Right ventricle myocardium inferior (tissue), 1 donor: ENCODE measurements around the gene VARS1. TPM values are rescaled to one million over a fixed set of nuclear protein-coding genes. Genes with fewer than 3 reads are reported as not detected.
A peak's percentile ranks its signal among the peaks of the same experiment; 100 is the strongest.
"Not testable (repeated sequence)": the region's sequence is repeated elsewhere in the genome, so short reads cannot be mapped to it uniquely, and the experiment has no call there.

Experiments
- ATAC-seq: fragments of 200-7000 bp; cut with Tn5 transposase; one replicate; pipeline ENCODE4 v1.9.1; 2020; ENCODE audit warnings: mild to moderate bottlenecking, moderate library complexity
- DNase-seq: peaks from one replicate; pipeline ENCODE4 v3.0.0; 2021; ENCODE audit errors: missing footprints
- intact Hi-C: fragments of 100-400 bp; cut with DNase I; formaldehyde crosslinking; loops from one replicate; pipeline ENCODE4 v1.11.0; 2022
- total RNA-seq: library from RNA; stranded (reverse); fragmentation: NEBNext Ultra II Directional; extraction: Animal tissue kit (Norgen Biotek cat#: 25700); gene quantifications from one replicate; pipeline ENCODE4 v1.2.1, GENCODE V29; 2021
- donor health status: DM: no; HTN: yes; CAD: no; lungs with severe emphysema.

Gene VARS1
- total RNA-seq, 1 donor from 2014 or later, result 29.7 TPM

DNA sequence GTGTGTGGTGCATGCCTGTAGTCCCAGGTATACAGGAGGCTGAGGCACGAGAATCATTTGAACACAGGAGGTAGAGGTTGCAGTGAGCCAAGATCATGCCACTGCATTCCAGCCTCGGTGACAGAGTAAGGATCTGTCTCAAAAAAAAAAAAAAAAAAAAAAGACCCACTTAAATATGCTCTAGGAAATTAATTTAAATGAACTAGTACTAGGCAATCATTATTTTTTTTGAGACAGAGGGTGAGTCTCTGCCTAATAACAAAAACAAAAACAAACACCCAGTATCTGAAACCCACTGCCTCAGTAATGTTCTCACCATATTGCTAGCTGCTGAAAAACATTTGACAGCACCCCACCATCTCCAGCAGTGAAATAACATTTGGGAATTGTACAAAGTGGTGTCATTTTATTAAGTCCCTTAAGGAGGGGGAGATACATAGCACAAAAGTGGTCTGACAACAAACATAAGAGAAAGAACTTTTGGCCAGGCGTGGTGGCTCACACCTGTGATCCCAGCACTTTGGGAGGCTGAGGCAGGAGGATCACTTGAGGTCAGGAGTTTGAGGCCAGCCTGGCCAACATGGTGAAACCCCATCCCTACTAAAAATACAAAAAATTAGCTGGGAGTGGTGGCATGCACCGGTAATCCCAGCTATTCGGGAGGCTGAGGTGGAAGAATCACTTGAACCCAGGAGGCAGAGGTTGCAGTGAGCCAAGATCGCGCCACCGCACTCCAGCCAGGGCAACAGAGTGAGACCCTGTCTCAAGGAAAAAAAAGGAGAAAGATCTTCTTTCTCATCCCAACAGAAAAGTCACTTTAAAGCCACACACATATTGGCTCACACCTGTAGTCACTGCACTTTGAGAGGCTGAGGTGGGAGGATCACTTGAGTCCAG, 5.7 kb upstream of the VARS1 start:
- intact Hi-C loops, ATAC-seq, DNase-seq: not testable (repeated sequence)

DNA sequence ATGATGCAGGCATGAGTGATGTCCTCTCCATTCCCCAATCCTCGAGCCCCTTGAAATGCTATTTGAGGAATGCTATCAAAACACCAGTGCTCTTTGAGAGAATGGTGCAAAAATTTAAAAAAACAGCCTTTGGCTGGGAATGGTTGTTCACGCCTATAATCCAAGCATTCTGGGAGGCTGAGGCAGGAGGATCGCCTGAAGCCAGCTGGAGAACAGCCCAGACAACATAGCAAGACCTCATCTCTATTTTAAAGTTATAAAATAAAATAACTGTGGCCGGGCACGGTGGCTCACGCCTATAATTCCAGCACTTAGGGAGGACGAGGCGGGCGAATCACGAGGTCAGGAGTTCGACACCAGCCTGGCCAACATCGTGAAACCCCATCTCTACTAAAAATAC, 4.2 kb upstream of the VARS1 start:
- no peak for ATAC-seq
- intact Hi-C loops, result no loop called here
- DNase-seq, result peak; percentile 27

DNA sequence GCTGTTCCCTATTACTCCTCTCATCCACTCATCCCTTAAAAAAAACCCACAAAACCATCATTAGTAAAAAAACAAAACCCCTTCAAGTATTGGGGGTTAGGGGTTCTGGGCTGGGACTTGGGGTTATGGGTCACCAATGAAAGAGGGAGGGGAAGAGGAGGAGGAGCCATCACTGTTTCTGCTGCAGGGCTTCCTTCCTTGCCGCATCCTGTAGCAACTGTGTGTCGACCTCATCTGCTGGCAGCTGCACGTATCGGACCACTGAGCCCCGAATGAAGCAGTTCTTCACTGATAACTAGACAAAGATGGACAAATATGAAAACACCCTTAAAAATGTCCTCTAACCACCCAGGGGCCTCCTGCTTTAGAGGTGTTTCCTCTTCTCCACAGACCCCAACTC, 2.0 kb upstream of the VARS1 start:
- DNase-seq, result no peak
- intact Hi-C loops, result no loop called here
- no peak for ATAC-seq

DNA sequence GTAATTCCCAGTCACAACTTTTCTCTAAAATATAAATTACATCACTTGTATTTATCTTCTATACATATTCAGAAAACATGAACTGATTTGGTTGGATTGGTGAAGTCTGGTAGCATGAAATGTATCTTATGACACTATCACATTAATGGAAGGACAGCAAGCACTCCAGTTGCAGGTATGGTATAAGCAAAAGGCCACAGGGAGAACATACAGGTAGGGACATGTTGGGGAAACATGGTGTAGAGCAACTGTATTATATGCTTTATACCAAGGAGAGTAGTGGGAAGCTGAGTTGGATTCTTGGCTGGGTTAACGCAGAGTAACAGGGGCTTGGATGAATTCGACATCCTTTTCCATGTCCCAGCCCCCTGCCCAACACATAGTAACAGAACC, 1.4 kb upstream of the VARS1 start:
- ATAC-seq, result no peak
- intact Hi-C loops, result no loop called here
- no peak for DNase-seq

DNA sequence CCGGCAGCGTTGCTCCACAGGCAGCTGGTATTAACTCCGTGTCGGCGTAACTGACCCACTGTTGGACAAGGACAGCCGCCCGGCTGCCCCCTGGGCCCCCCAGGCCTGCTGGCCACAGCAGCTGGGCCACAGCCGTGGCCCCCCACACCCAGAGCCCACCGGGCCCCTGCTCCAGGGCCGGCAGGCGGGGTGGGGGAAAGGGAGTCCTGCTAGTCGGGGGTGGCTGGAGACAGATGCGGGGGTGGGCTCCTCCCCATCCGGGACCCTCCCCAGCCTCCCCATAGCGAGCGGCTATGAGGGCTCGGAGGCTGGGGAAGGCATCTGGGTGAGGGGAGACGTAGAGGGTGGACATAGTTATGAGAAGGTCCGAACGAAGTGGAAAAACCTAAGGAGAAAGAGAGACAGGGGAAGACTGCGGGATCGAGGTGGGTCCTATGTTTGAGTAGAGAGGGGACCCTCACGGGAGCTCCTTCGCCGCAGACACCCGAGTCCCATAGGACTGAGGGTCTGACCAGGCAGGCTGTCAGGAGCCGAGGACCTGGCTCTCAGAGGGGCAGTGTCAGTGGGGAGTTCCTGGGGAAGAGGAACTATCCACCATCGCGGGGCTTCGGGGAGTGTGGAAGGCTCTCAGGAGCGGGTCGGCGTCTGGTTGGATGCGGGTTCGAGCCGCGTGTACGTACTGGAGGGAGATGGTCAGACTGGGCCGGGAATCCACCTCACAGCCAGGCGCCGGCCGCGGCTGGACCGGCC, 511 bp downstream of the VARS1 start:
- intact Hi-C loops, result loop anchor here (2.0 to 5.0 kb wide), 2 partner anchors 32 to 63 kb away; partner anchors contain the start of gene HSPA1B
- peak; percentile 11 for ATAC-seq
- peak; percentile 53 for DNase-seq

DNA sequence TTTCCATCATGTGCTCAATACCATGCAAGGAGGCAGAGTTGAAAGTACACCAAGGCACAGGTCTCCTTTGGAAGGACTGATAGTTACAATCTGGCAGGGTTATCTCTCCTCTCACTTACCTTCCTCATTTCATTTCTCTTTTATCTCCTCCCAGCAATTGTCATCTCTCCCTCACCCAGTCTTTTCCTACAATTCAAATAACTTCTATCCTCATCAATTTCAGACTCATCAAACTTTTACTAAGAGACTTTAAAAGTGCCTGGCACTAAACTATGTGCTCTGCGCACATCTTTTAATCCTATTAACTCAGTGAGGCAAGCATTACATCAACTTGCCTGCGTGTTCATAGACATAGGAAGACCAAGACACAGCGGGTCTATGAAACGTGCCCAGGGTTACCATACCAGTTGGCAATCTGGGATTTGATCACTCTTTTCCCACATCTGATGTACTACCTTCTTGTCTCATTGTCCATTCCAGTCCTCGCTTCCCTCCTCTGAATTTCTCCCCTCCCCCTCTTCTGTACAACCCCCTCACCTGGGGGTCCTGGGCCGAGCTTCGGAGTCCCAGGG, 1.2 kb downstream of the VARS1 start:
- ATAC-seq, result no peak
- intact Hi-C loops, result loop anchor here (2.0 to 5.0 kb wide), 2 partner anchors 32 to 62 kb away; partner anchors contain the start of gene HSPA1B
- no peak for DNase-seq

DNA sequence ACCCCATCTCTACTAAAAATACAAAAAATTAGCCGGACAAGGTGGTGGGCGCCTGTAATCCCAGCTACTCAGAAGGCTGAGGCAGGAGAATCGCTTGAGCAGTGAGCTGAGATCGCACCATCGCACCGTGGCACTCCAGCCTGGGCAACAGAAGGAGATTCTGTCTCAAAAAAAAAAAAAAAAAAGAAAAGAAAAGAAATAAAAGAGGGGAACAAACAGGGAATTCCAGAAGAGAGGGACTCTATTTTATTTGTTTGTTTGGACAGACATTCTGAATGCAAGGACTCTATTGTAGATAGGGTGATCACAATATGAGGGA, 1.7 kb downstream of the VARS1 start:
- not testable (repeated sequence) for DNase-seq, ATAC-seq
- intact Hi-C loops, result loop anchor here (2.0 to 5.0 kb wide), 2 partner anchors 33 to 62 kb away; partner anchors contain the start of gene HSPA1B

DNA sequence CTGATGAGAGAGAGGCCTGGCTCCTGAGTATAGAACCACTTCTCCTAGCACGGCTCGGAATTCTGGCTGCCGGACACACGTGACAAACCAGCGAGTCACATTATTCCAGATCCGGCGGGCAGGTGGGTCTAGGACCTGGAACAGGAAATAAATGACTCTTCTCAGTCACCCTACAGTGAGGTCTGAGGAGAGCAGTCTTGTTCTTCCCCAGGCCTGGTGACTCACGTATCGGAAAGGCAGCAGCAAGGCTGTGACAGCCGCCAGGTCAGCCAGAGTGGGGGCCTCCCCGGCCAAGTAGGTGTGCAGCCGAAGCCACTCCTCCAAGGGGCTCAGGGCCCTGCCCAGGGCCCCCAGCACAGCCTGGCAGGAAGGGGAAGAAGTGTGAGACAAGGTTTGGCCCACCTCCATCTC, 2.8 kb downstream of the VARS1 start:
- no peak for DNase-seq
- ATAC-seq, result no peak
- intact Hi-C loops, result loop anchor here (5.0 kb wide), 1 partner anchor 60 kb away; no protein-coding TSS in a partner anchor

DNA sequence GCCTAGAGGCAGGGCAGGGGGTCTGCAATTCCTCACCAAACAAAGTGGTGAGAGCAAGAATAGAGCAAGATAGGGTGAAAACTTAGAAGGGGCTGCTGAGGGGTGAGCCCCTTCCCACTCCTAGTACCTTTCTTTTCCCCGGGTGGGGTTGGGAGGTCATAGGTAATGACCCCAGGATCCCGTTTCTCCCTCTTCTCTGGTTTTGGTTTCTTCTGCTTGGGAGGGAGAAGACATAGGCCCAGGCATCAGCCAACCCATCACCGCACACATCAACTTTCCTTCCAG, 3.5 kb downstream of the VARS1 start:
- ATAC-seq, result no peak
- intact Hi-C loops, result loop anchor here (5.0 kb wide), 1 partner anchor 60 kb away; no protein-coding TSS in a partner anchor
- no peak for DNase-seq

DNA sequence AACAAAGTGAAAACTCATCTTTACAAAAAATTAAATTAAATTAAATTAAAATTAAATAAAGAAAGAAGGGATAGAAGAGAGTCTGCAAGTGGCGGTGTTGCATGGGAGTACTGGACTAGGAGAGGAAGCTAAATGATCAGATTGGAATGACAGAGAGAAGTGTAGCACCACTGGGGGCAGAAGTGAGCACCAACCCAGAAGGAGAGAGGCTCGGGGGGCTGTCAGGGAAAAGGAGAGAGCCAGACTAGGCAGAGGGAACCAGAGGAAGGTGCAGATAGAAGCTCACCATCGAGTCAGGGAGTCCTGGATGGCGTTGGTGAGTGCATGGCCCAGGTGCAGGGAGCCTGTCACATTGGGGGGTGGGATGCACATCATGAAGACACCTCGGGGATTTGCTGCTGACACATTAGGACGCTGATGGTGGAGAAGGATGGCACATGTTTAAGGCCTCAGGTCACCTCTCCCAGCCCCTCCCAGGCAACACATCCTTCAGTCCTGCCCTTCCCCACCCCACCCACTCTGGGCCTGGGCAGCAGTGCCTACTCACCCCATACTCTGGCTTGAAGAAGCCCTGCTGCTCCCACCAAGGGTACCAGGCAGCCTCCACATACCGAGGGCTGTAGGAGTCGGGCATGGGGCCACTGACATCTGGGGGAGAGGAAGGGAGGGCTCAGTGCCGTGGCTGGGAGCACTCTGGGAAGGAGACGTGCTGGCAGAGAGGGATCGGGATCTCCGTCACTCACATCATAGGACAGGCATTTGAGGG, 4.0 kb downstream of the VARS1 start:
- ATAC-seq, result no peak
- peak; percentile 68 for DNase-seq
- intact Hi-C loops, result loop anchor here (5.0 kb wide), 1 partner anchor 59 kb away; no protein-coding TSS in a partner anchor

DNA sequence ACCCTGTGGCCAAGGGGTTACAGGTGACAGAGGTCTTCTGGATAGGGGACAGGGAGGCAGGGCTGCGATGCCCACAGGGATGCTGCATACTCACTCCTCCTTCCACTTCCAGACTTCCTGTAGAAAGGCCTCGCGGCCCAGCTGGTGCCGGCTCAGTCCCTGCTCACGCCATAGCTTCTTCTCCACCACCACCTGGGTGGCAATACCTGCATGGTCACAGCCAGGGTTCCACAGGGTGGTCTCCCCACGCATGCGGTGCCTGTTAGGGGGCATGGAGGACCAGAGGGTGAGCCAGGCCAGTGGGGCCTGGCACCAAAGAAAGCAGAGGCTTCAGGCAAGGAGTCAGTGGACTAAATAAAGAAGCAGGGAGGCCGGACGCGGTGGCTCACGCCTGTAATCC, 10.1 kb downstream of the VARS1 start:
- intact Hi-C loops, result no loop called here
- DNase-seq (no peak), ATAC-seq (no peak)

DNA sequence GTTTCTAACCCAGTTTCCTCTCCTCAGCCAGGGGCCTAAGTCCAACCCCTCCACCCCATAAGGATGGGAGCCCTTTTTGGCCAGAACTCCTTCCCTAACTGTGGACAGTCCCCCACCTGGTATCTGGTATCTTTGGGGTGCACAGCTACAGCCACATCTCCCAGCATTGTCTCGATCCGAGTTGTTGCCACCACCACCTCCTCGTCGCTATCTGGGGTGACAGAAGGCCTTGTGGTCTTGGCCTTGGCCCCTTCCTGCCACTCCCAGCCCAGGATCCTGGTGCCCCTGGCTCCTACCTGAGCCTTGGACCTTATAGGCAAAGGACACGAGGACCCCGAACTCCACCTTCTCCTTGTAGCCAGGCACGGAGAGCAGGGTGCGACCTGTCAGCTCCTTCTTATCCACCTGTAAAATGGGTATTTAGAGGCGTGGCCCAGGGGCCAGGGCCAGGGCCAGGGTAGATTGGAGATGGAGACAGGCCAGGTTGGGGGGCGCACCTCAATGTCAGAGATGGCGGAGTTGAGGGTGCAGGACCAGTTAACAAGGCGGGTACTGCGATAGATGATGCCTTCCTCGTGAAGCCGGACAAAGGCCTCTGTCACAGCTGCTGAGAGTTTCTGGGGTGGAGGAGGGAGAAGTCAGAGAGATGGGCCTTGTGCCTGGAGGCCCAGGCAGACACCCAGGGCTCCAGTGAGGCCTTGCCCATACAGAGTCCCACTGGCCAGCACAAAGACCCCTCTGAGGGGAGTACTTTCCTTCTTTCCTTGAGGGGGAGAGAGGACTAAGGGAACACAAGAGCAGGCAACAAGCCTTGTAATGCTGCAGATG, 11.2 kb downstream of the VARS1 start:
- ATAC-seq (no peak), DNase-seq (peak; percentile 42)
- intact Hi-C loops, result no loop called here

DNA sequence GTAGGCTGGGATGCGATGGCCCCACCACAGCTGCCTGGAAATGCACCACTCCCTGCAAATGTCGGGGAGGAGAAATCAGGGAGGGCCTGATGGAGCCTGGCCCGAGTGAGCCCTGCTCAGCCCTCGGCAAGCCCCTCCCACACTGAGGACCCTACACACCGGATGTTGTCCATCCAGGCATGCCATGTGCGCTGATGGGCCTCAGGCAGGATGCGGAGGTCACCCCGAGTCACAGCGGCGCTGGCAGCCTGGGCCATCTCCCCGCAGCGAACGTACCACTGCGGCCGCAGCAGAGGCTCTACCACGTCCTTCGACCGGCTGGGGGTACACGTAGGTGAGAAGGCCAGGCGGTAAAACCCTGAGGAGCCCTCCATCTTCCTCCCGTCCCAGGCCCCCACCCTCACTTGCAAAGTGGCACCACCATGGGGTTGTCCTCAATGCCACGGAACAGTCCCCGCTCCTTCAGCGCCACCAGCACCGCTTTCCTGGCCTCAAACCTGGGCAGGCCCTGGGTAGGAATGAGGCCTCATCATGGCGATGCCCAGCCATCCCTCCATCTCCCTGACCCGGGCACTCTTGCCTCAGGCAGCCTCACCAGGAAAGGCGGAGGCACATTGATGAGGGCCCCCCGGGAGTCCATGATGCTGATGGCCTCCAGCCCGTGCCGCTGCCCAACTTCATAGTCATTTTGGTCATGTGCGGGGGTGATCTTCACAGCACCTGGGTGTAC, 13.3 kb downstream of the VARS1 start:
- no peak for ATAC-seq
- intact Hi-C loops, result no loop called here
- DNase-seq, result peak; percentile 55

DNA sequence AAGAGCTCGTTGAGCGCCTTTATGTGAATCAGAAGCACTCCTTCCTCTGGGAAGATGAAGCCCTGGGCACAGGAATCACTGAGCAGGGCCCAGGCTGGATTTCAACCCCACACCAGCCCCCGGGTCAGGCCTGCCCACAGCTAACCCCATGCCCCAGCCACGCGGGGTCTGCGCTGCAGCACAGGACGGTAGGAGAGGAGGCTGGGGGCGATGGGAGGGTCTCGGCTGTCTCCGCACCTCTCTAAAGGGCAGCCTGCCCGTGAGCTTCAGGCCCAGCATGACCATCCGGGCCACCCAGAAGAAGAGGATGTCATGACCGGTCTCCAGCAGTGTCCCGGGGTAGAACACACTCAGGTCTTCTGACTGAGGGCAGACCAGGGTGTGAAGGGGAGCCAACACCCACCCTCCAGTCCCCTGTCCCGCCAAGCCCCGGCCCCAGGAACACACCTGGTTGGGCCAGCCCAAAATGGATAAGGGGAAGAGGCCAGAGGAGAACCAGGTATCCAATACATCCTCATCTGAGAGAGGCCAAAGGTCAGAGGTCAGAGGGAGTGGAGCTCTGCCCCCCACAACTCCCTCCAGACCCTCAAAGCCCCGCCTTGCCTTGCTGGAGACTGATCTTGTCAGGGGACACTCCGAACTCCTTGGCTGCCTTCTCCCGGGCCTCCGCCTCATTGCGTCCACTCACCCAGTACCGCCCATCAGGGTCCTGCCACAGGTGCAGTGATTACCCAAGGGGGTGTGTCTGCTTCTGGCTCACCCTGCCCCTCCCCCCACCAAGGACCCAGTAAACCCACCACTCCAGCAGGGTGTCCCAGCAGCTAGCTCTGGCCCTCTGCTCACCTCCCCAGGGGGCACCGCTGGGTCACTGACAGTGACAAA, 14.1 kb downstream of the VARS1 start:
- intact Hi-C loops, result no loop called here
- peak; percentile 59 for DNase-seq
- ATAC-seq, result no peak

DNA sequence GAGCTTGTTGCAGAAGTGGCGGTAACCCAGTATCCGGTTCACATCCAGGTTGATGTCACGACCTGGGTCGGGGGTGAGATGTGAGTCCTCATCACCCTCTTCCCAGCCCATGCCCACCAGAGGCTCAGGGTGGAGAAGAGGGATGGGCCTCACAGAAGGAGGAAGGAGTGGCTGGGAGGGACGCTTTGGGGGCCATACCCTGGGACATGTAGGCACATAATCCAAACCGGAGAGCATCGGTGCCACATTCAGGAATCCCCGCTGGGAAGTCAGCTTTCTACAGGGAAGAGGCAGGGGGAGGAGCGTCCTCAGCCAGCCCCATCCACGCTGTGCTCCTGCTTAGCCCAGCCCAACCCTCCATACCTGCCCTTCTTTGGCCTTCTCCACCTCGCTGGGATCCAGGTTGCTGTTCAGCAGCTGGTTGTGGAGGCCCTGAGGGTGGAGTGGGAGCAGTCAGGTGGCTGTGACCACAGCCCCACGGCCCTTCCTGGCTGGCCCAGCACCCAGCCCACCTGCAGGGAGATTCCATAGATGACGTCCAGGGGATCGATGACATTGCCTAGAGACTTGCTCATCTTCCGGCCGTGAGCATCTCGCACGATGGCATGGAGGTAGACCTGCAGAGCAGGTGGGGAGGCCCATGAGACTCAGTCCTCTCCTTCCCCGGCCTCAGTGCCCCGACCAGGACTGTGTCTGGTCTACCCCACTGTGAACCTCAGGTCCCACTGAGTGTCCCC, 14.9 kb downstream of the VARS1 start:
- intact Hi-C loops, result no loop called here
- DNase-seq (peak; percentile 64), ATAC-seq (no peak)

DNA sequence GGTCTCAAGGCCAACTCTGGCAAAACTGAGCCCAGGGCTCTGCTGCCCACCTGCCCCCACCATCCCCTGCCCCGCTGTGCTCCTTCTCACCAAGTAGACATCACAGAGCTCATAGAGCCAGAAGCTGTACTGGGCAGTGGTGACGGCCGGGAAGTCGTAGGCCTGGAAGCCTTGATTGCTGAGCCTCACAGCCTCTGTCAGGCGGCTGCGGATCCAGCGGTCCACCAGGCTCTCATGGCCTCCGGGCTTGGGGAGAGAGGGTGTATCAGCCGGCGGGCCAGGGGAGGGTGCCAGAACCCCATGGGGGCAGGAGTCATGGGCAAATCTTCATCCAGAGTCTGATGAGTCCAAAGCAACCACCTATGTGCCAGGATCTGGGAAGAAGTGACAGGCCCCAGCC, 15.6 kb downstream of the VARS1 start:
- intact Hi-C loops, result no loop called here
- DNase-seq, result peak; percentile 50
- no peak for ATAC-seq
